DND-41 (cell line): Measurements from ENCODE around the gene GOLIM4.

Source experiments
- ATAC-seq: fragments of 200-7000 bp; cut with Tn5 transposase; 3 replicates; pipeline ENCODE4 v1.9.1; 2021; ENCODE audit warnings: low read depth; ENCODE audit not compliant: insufficient read depth
- DNase-seq: peaks from one replicate; pipeline ENCODE4 v3.0.0-alpha.2; 2020
- H2AFZ ChIP-seq: 2 replicates; pipeline ENCODE4 v1.6.0; 2012; ENCODE audit warnings: low read depth, low read length
- H3K27ac ChIP-seq: 2 replicates; pipeline ENCODE4 v1.5.1; 2012; ENCODE audit warnings: low read length, inconsistent platforms
- H3K27me3 ChIP-seq: fragments of 200-600 bp; sonication (generic); 2 replicates; pipeline ENCODE4 v1.6.0; 2012; ENCODE audit warnings: low read length, mild to moderate bottlenecking, inconsistent platforms; ENCODE audit not compliant: insufficient read depth, poor library complexity
- H3K36me3 ChIP-seq: 2 replicates; pipeline ENCODE4 v1.5.1; 2012; ENCODE audit warnings: low read length, inconsistent platforms; ENCODE audit not compliant: insufficient read depth
- H3K4me1 ChIP-seq: 2 replicates; pipeline ENCODE4 v1.5.1; 2012; ENCODE audit warnings: mild to moderate bottlenecking, low read length; ENCODE audit not compliant: insufficient read depth
- H3K4me2 ChIP-seq: 2 replicates; pipeline ENCODE4 v1.6.0; 2012; ENCODE audit warnings: mild to moderate bottlenecking, moderate library complexity, low read length, inconsistent platforms; ENCODE audit not compliant: insufficient read depth
- H3K4me3 ChIP-seq, 2 experiments: fragments of 200-600 bp in 1 of 2; shearing (Covaris generic) in 1 of 2; 2 replicates each; pipeline ENCODE4 v1.5.1; 2012 to 2016; ENCODE audit warnings: inconsistent platforms in 2 of 2, low read length in 2 of 2, mild to moderate bottlenecking in 2 of 2, low read depth in 1 of 2, moderate library complexity in 1 of 2
- H3K79me2 ChIP-seq: 2 replicates; pipeline ENCODE4 v1.6.0; 2012; ENCODE audit warnings: low read length, inconsistent platforms; ENCODE audit not compliant: insufficient read depth
- H3K9ac ChIP-seq: 2 replicates; pipeline ENCODE4 v1.6.0; 2012; ENCODE audit warnings: low read depth, mild to moderate bottlenecking, inconsistent platforms, low read length, moderate library complexity
- H3K9me3 ChIP-seq: 2 replicates; pipeline ENCODE4 v1.5.1; 2012; ENCODE audit warnings: low read length, moderate library complexity, mild to moderate bottlenecking, inconsistent platforms; ENCODE audit not compliant: insufficient read depth, severe bottlenecking
- H4K20me1 ChIP-seq: 2 replicates; pipeline ENCODE4 v1.6.0; 2012; ENCODE audit warnings: low read length; ENCODE audit not compliant: insufficient read depth
- EZH2 ChIP-seq: IDR thresholded peaks from 3 replicates; pipeline ENCODE4 v1.6.1; 2012; ENCODE audit warnings: borderline replicate concordance, low read depth, mild to moderate bottlenecking, moderate library complexity, low read length, inconsistent platforms; ENCODE audit not compliant: severe bottlenecking
- TF ChIP-seq, protein P1 (sequence below): IDR thresholded peaks from 2 replicates; pipeline ENCODE4 v1.5.1; 2012; ENCODE audit warnings: borderline replicate concordance, low read length, moderate library complexity, mild to moderate bottlenecking; ENCODE audit not compliant: poor library complexity, severe bottlenecking; ENCODE audit errors: extremely low read depth

GOLIM4 gene

GRCh38 chr3:168081171-168081771, 14.5 kb downstream of the GOLIM4 start:
- ATAC-seq (no peak), DNase-seq (no peak)
- no peak overlapping the region for H3K4me2 ChIP-seq
- H3K79me2 ChIP-seq, result no peaks in the 10 kb centered on the region
- no peaks in the 10 kb centered on the region for H3K36me3 ChIP-seq
- H3K27ac ChIP-seq, result no peak overlapping the region
- H2AFZ ChIP-seq, result no peak overlapping the region
- H3K27me3 ChIP-seq, result no peaks in the 10 kb centered on the region
- no peaks in the 10 kb centered on the region for H3K4me1 ChIP-seq
- no peak overlapping the region for H3K4me3 ChIP-seq
- no peak overlapping the region for H3K9ac ChIP-seq
- TF ChIP-seq, protein P1, sequence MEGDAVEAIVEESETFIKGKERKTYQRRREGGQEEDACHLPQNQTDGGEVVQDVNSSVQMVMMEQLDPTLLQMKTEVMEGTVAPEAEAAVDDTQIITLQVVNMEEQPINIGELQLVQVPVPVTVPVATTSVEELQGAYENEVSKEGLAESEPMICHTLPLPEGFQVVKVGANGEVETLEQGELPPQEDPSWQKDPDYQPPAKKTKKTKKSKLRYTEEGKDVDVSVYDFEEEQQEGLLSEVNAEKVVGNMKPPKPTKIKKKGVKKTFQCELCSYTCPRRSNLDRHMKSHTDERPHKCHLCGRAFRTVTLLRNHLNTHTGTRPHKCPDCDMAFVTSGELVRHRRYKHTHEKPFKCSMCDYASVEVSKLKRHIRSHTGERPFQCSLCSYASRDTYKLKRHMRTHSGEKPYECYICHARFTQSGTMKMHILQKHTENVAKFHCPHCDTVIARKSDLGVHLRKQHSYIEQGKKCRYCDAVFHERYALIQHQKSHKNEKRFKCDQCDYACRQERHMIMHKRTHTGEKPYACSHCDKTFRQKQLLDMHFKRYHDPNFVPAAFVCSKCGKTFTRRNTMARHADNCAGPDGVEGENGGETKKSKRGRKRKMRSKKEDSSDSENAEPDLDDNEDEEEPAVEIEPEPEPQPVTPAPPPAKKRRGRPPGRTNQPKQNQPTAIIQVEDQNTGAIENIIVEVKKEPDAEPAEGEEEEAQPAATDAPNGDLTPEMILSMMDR, result no peak
- no peak for TF ChIP-seq EZH2
- no peaks in the 10 kb centered on the region for H4K20me1 ChIP-seq
- H3K9me3 ChIP-seq, result no peaks in the 10 kb centered on the region

DNA sequence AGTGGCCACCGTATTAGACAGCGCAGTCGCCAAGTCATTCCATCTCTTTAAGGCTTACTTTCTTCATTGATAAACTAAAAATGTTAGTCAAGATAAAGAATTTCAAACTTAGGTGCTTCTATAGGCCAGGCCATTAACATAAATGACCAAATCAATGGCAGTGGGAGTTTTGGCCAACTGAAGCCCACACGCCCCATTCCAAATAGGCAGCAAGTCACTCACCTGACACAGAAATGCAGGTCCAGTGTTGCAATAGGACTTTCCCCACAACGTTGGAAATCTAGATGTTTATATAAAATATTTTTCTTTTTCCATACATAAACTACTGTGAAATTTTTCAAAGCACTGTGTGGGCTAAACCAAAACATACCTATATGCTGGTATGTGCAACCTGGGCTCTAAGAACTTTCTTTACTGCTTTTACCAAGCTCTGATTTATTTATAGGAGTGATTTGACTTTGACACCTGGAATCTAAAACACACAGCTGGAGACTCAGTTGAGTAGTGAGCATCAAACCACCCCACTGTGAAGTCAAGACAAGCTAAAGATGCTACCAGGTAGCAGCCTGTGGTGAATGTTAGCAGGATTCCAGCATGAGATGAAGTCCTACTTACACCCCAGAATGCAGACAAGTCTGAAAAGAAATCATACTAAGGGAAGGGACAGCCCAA, 15.1 kb downstream of the GOLIM4 start:
- H3K27ac ChIP-seq, result no peak overlapping the region
- no peak for DNase-seq
- H3K79me2 ChIP-seq, result no peaks in the 10 kb centered on the region
- H3K36me3 ChIP-seq, result no peaks in the 10 kb centered on the region
- H3K4me3 ChIP-seq, result no peak overlapping the region
- H3K4me2 ChIP-seq, result no peak overlapping the region
- H3K9me3 ChIP-seq, result no peaks in the 10 kb centered on the region
- no peak overlapping the region for H3K9ac ChIP-seq
- no peak for ATAC-seq
- TF ChIP-seq, protein P1, result no peak
- no peak for TF ChIP-seq EZH2
- no peaks in the 10 kb centered on the region for H3K4me1 ChIP-seq
- no peaks in the 10 kb centered on the region for H3K27me3 ChIP-seq
- H2AFZ ChIP-seq, result no peak overlapping the region
- no peaks in the 10 kb centered on the region for H4K20me1 ChIP-seq

DNA sequence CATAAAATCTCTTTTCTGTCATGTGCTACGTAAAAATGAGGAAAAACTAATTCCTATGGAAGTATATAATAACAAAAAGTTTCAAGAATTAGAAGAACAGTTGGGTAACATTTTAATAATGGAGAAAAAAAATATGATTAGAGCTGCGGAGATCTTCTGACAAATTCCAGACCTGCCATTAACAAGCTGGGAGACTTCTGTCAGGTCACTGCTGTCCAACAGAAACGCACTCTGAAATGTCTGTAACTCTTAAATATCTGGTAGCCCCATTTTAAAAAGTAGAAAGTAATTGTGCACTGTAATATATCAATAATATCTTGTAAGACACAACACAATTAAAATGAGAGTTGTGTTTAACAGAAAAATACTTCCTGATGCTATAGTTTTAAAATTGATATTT, 15.7 kb downstream of the GOLIM4 start:
- TF ChIP-seq, protein P1, result no peak
- no peak for TF ChIP-seq EZH2
- Histone ChIP-seq H3K27ac (no peak overlapping the region), H3K4me3 (no peak overlapping the region), H2AFZ (no peak overlapping the region), H3K36me3 (no peaks in the 10 kb centered on the region), H3K4me2 (no peak overlapping the region), H3K79me2 (no peaks in the 10 kb centered on the region), H3K27me3 (no peaks in the 10 kb centered on the region), H3K4me1 (no peaks in the 10 kb centered on the region), H4K20me1 (no peaks in the 10 kb centered on the region), H3K9me3 (no peaks in the 10 kb centered on the region), H3K9ac (no peak overlapping the region)
- ATAC-seq (no peak), DNase-seq (no peak)
